Stimulated activated CD8-positive, alpha-beta memory T cell treated with anti-CD3 and anti-CD28 coated beads, Interleukin-12 subunit alpha, Interleukin-12 subunit beta, amount 100 ng/mL, for 4 hours (primary cell): ENCODE measurements around the gene KRT13.
"Not testable (repeated sequence)": the region's sequence is repeated elsewhere in the genome, so short reads cannot be mapped to it uniquely, and the experiment has no call there.

Experiments
- DNase-seq: peaks from one replicate; pipeline ENCODE4 v3.0.0-alpha.2; 2020; ENCODE audit warnings: low read depth

KRT13 gene

GRCh38 chr17:41505007-41505808 is at the start of gene KRT13:
TSS of gene KRT13 (minus strand) at chr17:41505612. CDS start at chr17:41505550, 62 bp downstream.
- DNase-seq = no peak

GRCh38 chr17:41553987-41554680 is 48.7 kb upstream of the KRT13 start:
- DNase-seq = no peak

GRCh38 chr17:41553176-41553575 is 47.8 kb upstream of the KRT13 start:
- no peak for DNase-seq

GRCh38 chr17:41552455-41552854 is 47.0 kb upstream of the KRT13 start:
- no peak for DNase-seq

- no peak for DNase-seq
Measured at GRCh38 chr17:41551365-41551764, 46.0 kb upstream of the KRT13 start.

- DNase-seq = no peak
Measured at GRCh38 chr17:41549596-41550039, 44.2 kb upstream of the KRT13 start.

- peak; percentile 59 for DNase-seq
Measured at GRCh38 chr17:41548844-41549595, 43.6 kb upstream of the KRT13 start.

GRCh38 chr17:41547921-41548843 is 42.8 kb upstream of the KRT13 start:
- peak; percentile 41 for DNase-seq

- no peak for DNase-seq
Measured at GRCh38 chr17:41547378-41547841, 42.0 kb upstream of the KRT13 start.

- DNase-seq = no peak
Measured at GRCh38 chr17:41546819-41547218, 41.4 kb upstream of the KRT13 start.

- no peak for DNase-seq
Measured at GRCh38 chr17:41545829-41546410, 40.5 kb upstream of the KRT13 start.

- no peak for DNase-seq
Measured at GRCh38 chr17:41544935-41545334, 39.5 kb upstream of the KRT13 start.

GRCh38 chr17:41544491-41544892 is 39.1 kb upstream of the KRT13 start:
- no peak for DNase-seq

GRCh38 chr17:41542786-41543185 is 37.4 kb upstream of the KRT13 start:
- DNase-seq = not testable (repeated sequence)

- no peak for DNase-seq
Measured at GRCh38 chr17:41542357-41542756, 36.9 kb upstream of the KRT13 start.

GRCh38 chr17:41540921-41541625 is 35.7 kb upstream of the KRT13 start:
- DNase-seq = no peak

GRCh38 chr17:41539979-41540701 is 34.7 kb upstream of the KRT13 start:
- DNase-seq = no peak

- DNase-seq = no peak
Measured at GRCh38 chr17:41539071-41539492, 33.7 kb upstream of the KRT13 start.

- DNase-seq = no peak
Measured at GRCh38 chr17:41538565-41538991, 33.2 kb upstream of the KRT13 start.

GRCh38 chr17:41537990-41538389 is 32.6 kb upstream of the KRT13 start:
- no peak for DNase-seq
